Measurements from ENCODE around the gene ZNF487.

DNA sequence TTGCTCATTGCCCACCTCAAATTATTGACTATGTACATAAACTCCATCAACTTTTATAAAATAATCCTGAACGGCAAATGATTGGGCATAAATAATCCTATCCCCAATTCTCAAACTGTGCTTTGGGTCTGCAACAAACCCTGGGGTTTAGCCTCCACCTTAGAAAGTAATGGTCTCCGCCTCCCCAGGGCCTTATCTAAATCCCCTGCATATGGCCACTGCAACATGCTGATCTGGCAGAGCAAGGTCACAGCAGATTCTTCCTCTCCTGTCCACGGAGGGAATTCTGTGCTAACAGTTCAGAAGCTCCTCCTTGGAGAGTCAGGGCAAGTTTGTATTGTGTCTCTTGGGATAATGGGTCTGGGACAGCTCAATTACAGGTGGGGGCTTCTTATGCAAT, 47.0 kb upstream of the ZNF487 start:
- TF ChIP-seq POLR2A (IDR thresholded peaks at IDR 0.05) (no peak), EP300 (IDR thresholded peaks at IDR 0.05) (no peak)
- TF ChIP-seq, protein P1, sequence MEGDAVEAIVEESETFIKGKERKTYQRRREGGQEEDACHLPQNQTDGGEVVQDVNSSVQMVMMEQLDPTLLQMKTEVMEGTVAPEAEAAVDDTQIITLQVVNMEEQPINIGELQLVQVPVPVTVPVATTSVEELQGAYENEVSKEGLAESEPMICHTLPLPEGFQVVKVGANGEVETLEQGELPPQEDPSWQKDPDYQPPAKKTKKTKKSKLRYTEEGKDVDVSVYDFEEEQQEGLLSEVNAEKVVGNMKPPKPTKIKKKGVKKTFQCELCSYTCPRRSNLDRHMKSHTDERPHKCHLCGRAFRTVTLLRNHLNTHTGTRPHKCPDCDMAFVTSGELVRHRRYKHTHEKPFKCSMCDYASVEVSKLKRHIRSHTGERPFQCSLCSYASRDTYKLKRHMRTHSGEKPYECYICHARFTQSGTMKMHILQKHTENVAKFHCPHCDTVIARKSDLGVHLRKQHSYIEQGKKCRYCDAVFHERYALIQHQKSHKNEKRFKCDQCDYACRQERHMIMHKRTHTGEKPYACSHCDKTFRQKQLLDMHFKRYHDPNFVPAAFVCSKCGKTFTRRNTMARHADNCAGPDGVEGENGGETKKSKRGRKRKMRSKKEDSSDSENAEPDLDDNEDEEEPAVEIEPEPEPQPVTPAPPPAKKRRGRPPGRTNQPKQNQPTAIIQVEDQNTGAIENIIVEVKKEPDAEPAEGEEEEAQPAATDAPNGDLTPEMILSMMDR (IDR thresholded peaks at IDR 0.05): no peak
